HG02973 (cell line): ENCODE measurements around the gene PTPN7.
"Not testable (repeated sequence)": the region's sequence is repeated elsewhere in the genome, so short reads cannot be mapped to it uniquely, and the experiment has no call there.

Experiments used
- ATAC-seq: cut with Tn5 transposase; IDR thresholded peaks from one replicate; pipeline ENCODE4 v1.9.1; 2021; ENCODE audit warnings: moderate library complexity; ENCODE audit not compliant: unreplicated experiment

PTPN7 gene

GRCh38 chr1:202167708-202168415 lies 7.5 kb upstream of the PTPN7 start:
- no peak for ATAC-seq

GRCh38 chr1:202167054-202167453 lies 6.7 kb upstream of the PTPN7 start:
- ATAC-seq = not testable (repeated sequence)

- ATAC-seq = no peak
Observed at GRCh38 chr1:202165942-202166843, 5.8 kb upstream of the PTPN7 start.

- no peak for ATAC-seq
Observed at GRCh38 chr1:202165267-202165941, 5.0 kb upstream of the PTPN7 start.

- ATAC-seq = peak; percentile 30
Observed at GRCh38 chr1:202164271-202165037, 4.1 kb upstream of the PTPN7 start.

GRCh38 chr1:202163281-202164270 lies 3.2 kb upstream of the PTPN7 start:
- ATAC-seq = no peak

- no peak for ATAC-seq
Observed at GRCh38 chr1:202162418-202163280, 2.2 kb upstream of the PTPN7 start.

GRCh38 chr1:202162047-202162417 lies 1.6 kb upstream of the PTPN7 start:
- no peak for ATAC-seq

- no peak for ATAC-seq
Observed at GRCh38 chr1:202161151-202162046, 997 bp upstream of the PTPN7 start.

- no peak for ATAC-seq
Observed at GRCh38 chr1:202159534-202160371, 649 bp downstream of the PTPN7 start.

GRCh38 chr1:202158810-202159533 lies 1.4 kb downstream of the PTPN7 start:
- no peak for ATAC-seq

- ATAC-seq = no peak
Observed at GRCh38 chr1:202157945-202158344, 2.5 kb downstream of the PTPN7 start.

- no peak for ATAC-seq
Observed at GRCh38 chr1:202156590-202156989, 3.8 kb downstream of the PTPN7 start.

GRCh38 chr1:202155478-202156021 lies 4.9 kb downstream of the PTPN7 start:
- ATAC-seq = no peak

- no peak for ATAC-seq
Observed at GRCh38 chr1:202154766-202155477, 5.5 kb downstream of the PTPN7 start.
